Activated CD4-positive, alpha-beta memory T cell treated with anti-CD3 and anti-CD28 coated beads, Interleukin-2, amount 10 ng/mL, durations not matched to agents 7 days and 5 days (primary cell): ENCODE measurements around the gene HEATR3. TPM values are rescaled to one million over a fixed set of nuclear protein-coding genes. Genes with fewer than 3 reads are reported as not detected.
"Not testable (repeated sequence)": the region's sequence is repeated elsewhere in the genome, so short reads cannot be mapped to it uniquely, and the experiment has no call there.

Source experiments
- CTCF ChIA-PET: fragments of 350-600 bp; sonication (Branson Sonifier 250); formaldehyde crosslinking; loops from one replicate; lab custom pipeline; 2021; ENCODE audit warnings: antibody characterized with exemption, inconsistent platforms; lab: Charles Lee
- POLR2A ChIA-PET: fragments of 350-600 bp; sonication (Branson Sonifier 250); formaldehyde crosslinking; loops from one replicate; lab custom pipeline; 2021; ENCODE audit warnings: antibody characterized with exemption; lab: Charles Lee
- DNase-seq: peaks from one replicate; pipeline ENCODE4 v3.0.0-alpha.2; 2020
- H3K27ac Mint-ChIP-seq: one replicate; pipeline ENCODE4 v1.8.0; 2021; ENCODE audit warnings: mild to moderate bottlenecking, mixed read lengths
- H3K27me3 Mint-ChIP-seq: one replicate; pipeline ENCODE4 v1.8.0; 2021; ENCODE audit warnings: mixed read lengths
- H3K36me3 Mint-ChIP-seq: one replicate; pipeline ENCODE4 v1.8.0; 2021; ENCODE audit warnings: low read depth, mixed read lengths
- H3K4me1 Mint-ChIP-seq: one replicate; pipeline ENCODE4 v1.8.0; 2021; ENCODE audit warnings: mixed read lengths
- H3K4me3 Mint-ChIP-seq: one replicate; pipeline ENCODE4 v1.8.0; 2021; ENCODE audit warnings: mild to moderate bottlenecking, mixed read lengths
- H3K9me3 Mint-ChIP-seq: one replicate; pipeline ENCODE4 v1.8.0; 2021; ENCODE audit warnings: mixed read lengths
- total RNA-seq, 2 experiments: library from RNA; stranded (reverse); gene quantifications; one replicate each; pipeline ENCODE4 v1.2.3, GENCODE V29; 2021

Gene HEATR3
- total RNA-seq, 2 experiments from 2014 or later = 20.7 to 21.3 TPM

GRCh38 chr16:50121721-50122445 is 56.1 kb downstream of the HEATR3 start:
- H3K9me3 Mint-ChIP-seq = no peaks in the 10 kb centered on the region
- H3K36me3 Mint-ChIP-seq = no peaks in the 10 kb centered on the region
- no peak overlapping the region for H3K4me3 Mint-ChIP-seq
- no peaks in the 10 kb centered on the region for H3K27me3 Mint-ChIP-seq
- DNase-seq = peak; percentile 45
- peak overlapping the region; percentile 62 for H3K27ac Mint-ChIP-seq
- peaks cover 38% of the 10 kb centered on the region for H3K4me1 Mint-ChIP-seq
- ChIA-PET POLR2A (interaction anchor here (0.6 to 3.2 kb wide), 7 partner anchors 14 to 428 kb away, joined by 3 to 9 read pairs (median 4); partner anchors contain the start of gene HEATR3), CTCF (interaction anchor here (0.8 to 2.5 kb wide), 6 partner anchors 50 to 685 kb away, joined by 3 to 13 read pairs (median 4); partner anchors contain the start of gene CNEP1R1)

- no peak overlapping the region for H3K27ac Mint-ChIP-seq
- no peak for DNase-seq
- no peaks in the 10 kb centered on the region for H3K36me3 Mint-ChIP-seq
- H3K4me3 Mint-ChIP-seq = no peak overlapping the region
- no peaks in the 10 kb centered on the region for H3K27me3 Mint-ChIP-seq
- peaks cover 38% of the 10 kb centered on the region for H3K4me1 Mint-ChIP-seq
- CTCF ChIA-PET = interaction anchor here (1.1 to 1.5 kb wide), 2 partner anchors 29 to 87 kb away, joined by 3 to 4 read pairs; no protein-coding TSS in a partner anchor
- POLR2A ChIA-PET = no interaction called here
- H3K9me3 Mint-ChIP-seq = no peaks in the 10 kb centered on the region
Measured at GRCh38 chr16:50123417-50123816, 57.6 kb downstream of the HEATR3 start.

- Mint-ChIP-seq H3K4me3 (no peak overlapping the region), H3K36me3 (no peaks in the 10 kb centered on the region), H3K27ac (no peak overlapping the region), H3K27me3 (no peaks in the 10 kb centered on the region), H3K9me3 (no peaks in the 10 kb centered on the region), H3K4me1 (peaks cover 34% of the 10 kb centered on the region)
- ChIA-PET CTCF (interaction anchor here (1.5 kb wide), 1 partner anchor 86 kb away, joined by 3 read pairs; no protein-coding TSS in a partner anchor), POLR2A (no interaction called here)
- no peak for DNase-seq
Measured at GRCh38 chr16:50124769-50125168, 59.0 kb downstream of the HEATR3 start.

DNA sequence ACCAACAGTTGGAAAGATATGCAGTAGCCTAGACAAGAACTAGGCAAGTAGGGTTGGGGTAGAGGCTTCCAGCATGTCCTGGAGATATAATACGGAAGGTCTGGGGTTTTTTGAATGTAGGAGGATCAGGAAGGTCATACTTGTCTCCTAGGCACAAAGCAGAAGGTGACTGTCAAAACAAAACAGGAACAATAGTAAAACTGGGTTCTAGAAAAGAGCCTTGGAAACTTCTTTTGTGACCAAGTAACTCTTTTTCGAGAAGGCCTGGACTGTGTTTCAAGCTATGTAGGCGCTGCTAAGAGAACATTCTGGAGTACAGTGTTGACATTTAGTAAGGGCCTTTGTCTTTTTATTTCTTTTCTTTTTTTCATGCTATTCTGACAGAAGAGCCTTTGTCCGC is 60.4 kb downstream of the HEATR3 start:
- no peaks in the 10 kb centered on the region for H3K27me3 Mint-ChIP-seq
- DNase-seq = no peak
- H3K4me1 Mint-ChIP-seq = peaks cover 24% of the 10 kb centered on the region
- no peaks in the 10 kb centered on the region for H3K9me3 Mint-ChIP-seq
- no peaks in the 10 kb centered on the region for H3K36me3 Mint-ChIP-seq
- no peak overlapping the region for H3K4me3 Mint-ChIP-seq
- CTCF ChIA-PET = no interaction called here
- POLR2A ChIA-PET = no interaction called here
- no peak overlapping the region for H3K27ac Mint-ChIP-seq

- H3K4me3 Mint-ChIP-seq, H3K27me3 Mint-ChIP-seq, DNase-seq, POLR2A ChIA-PET, H3K27ac Mint-ChIP-seq, H3K4me1 Mint-ChIP-seq, H3K9me3 Mint-ChIP-seq, H3K36me3 Mint-ChIP-seq: not testable (repeated sequence)
- CTCF ChIA-PET = interaction anchor here (3.0 kb wide), 1 partner anchor 12 kb away, joined by 7 read pairs; no protein-coding TSS in a partner anchor
Measured at GRCh38 chr16:50132571-50132970, 66.8 kb downstream of the HEATR3 start.

DNA sequence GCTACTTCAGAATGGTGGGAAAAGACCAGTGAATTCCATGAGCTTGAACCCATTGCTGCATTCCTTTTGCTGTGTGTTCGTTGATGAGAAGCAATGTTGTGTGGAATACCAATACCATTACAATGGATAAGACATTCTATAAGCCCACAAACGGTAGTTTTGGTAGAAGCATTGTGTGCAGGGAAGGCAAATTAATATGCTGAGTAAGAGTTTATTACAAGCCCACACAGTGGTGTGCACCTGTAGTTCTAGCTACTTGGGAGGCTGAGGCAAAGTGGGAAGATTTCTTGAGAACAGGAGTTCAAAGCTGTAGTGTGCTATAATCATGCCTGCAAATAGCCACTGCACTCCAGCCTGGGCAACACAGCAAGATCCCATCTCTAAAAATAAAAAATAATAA is 67.4 kb downstream of the HEATR3 start:
- H3K27me3 Mint-ChIP-seq = peaks cover 8% of the 10 kb centered on the region
- H3K4me1 Mint-ChIP-seq = no peaks in the 10 kb centered on the region
- DNase-seq = no peak
- H3K9me3 Mint-ChIP-seq = no peaks in the 10 kb centered on the region
- POLR2A ChIA-PET = no interaction called here
- CTCF ChIA-PET = interaction anchor here (0.5 to 3.0 kb wide), 2 partner anchors 13 to 37 kb away, joined by 5 to 7 read pairs; no protein-coding TSS in a partner anchor
- H3K4me3 Mint-ChIP-seq = no peak overlapping the region
- no peaks in the 10 kb centered on the region for H3K36me3 Mint-ChIP-seq
- no peak overlapping the region for H3K27ac Mint-ChIP-seq

DNA sequence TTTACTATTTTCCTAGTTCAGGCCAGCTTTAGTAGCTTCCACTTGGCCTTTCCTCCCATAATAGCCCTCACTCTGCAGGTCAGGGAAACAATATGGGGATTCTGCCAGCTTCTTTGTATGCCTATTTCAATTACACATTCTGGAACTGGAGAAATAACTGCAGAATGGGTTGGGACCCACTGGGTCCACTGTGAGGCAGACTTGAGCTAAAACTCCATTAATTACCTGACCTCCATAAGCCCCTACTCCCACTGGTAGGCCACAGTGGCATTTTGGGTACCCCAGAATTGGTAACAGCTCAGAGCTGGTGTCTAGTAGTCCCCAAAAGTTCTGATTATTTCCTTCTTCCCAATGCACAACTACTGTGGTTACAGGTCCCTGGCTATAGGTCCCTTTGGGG is 70.6 kb downstream of the HEATR3 start:
- Mint-ChIP-seq H3K36me3 (no peaks in the 10 kb centered on the region), H3K27me3 (peaks cover 8% of the 10 kb centered on the region), H3K9me3 (no peaks in the 10 kb centered on the region), H3K4me3 (no peak overlapping the region), H3K27ac (no peak overlapping the region), H3K4me1 (no peaks in the 10 kb centered on the region)
- DNase-seq = no peak
- ChIA-PET POLR2A (interaction anchor here (1.3 kb wide), 1 partner anchor 15 kb away, joined by 4 read pairs; no protein-coding TSS in a partner anchor), CTCF (interaction anchor here (1.2 to 2.5 kb wide), 2 partner anchors 75 kb away, joined by 3 to 14 read pairs; no protein-coding TSS in a partner anchor)

- POLR2A ChIA-PET = no interaction called here
- CTCF ChIA-PET = interaction anchor here (0.8 to 2.5 kb wide), 2 partner anchors 71 to 74 kb away, joined by 3 to 14 read pairs; partner anchors contain the start of gene HEATR3
- no peak for DNase-seq
- Mint-ChIP-seq H3K36me3 (no peaks in the 10 kb centered on the region), H3K27me3 (peaks cover 8% of the 10 kb centered on the region), H3K27ac (no peak overlapping the region), H3K9me3 (no peaks in the 10 kb centered on the region), H3K4me3 (no peak overlapping the region), H3K4me1 (no peaks in the 10 kb centered on the region)
Measured at GRCh38 chr16:50137268-50137667, 71.5 kb downstream of the HEATR3 start.

DNA sequence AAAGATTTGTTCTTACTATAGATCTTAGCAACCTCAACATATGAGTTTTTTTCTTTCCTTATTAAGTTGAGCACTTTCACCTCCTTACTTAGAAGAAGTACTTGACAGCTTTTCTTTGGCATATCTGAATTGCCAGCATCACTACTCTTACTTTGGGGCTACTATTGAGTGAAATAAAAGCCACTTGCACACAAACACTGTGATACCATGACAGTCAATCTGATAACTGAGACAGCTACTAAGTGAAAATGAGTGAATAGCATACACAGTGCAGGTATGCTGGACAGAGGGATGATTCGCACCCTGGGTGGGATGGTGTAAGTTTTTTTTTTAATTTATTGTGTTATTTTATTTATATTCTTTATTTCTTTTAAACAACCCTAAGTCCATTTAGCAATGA is 73.8 kb downstream of the HEATR3 start:
- Mint-ChIP-seq H3K27ac (no peak overlapping the region), H3K36me3 (no peaks in the 10 kb centered on the region), H3K9me3 (no peaks in the 10 kb centered on the region), H3K4me1 (no peaks in the 10 kb centered on the region), H3K4me3 (no peak overlapping the region), H3K27me3 (no peaks in the 10 kb centered on the region)
- ChIA-PET POLR2A (no interaction called here), CTCF (no interaction called here)
- DNase-seq = no peak

- no peak for DNase-seq
Measured at GRCh38 chr16:50144211-50144610, 78.4 kb downstream of the HEATR3 start.

GRCh38 chr16:50146479-50147435 is 81.0 kb downstream of the HEATR3 start:
- no peak for DNase-seq
- Mint-ChIP-seq H3K4me3 (no peak overlapping the region), H3K27ac (no peak overlapping the region), H3K4me1 (peaks cover 2% of the 10 kb centered on the region), H3K27me3 (no peaks in the 10 kb centered on the region), H3K36me3 (no peaks in the 10 kb centered on the region), H3K9me3 (no peaks in the 10 kb centered on the region)
- ChIA-PET CTCF (interaction anchor here (1.4 kb wide), 1 partner anchor 121 kb away, joined by 4 read pairs; the partner anchor contains the start of gene CNEP1R1), POLR2A (interaction anchor here (1.3 kb wide), 1 partner anchor 25 kb away, joined by 3 read pairs; no protein-coding TSS in a partner anchor)

More at GRCh38 chr16:50144211-50144610, 78.4 kb downstream of the HEATR3 start:
- H3K27ac Mint-ChIP-seq = no peak overlapping the region
- CTCF ChIA-PET = no interaction called here
- POLR2A ChIA-PET = no interaction called here
- H3K36me3 Mint-ChIP-seq = no peaks in the 10 kb centered on the region
- no peaks in the 10 kb centered on the region for H3K27me3 Mint-ChIP-seq
- H3K4me3 Mint-ChIP-seq = no peak overlapping the region
- no peaks in the 10 kb centered on the region for H3K4me1 Mint-ChIP-seq
- H3K9me3 Mint-ChIP-seq = no peaks in the 10 kb centered on the region

- H3K27me3 Mint-ChIP-seq = no peaks in the 10 kb centered on the region
- ChIA-PET CTCF (interaction anchor here (0.7 to 2.0 kb wide), 8 partner anchors 28 to 225 kb away, joined by 3 to 15 read pairs (median 4); partner anchors contain the start of genes CNEP1R1 and HEATR3), POLR2A (interaction anchor here (0.7 to 2.7 kb wide), 9 partner anchors 16 to 530 kb away, joined by 3 to 13 read pairs (median 5); partner anchors contain the start of genes CNEP1R1 and SNX20)
- no peak overlapping the region for H3K4me3 Mint-ChIP-seq
- peaks cover 23% of the 10 kb centered on the region for H3K4me1 Mint-ChIP-seq
- no peaks in the 10 kb centered on the region for H3K9me3 Mint-ChIP-seq
- no peak for DNase-seq
- H3K36me3 Mint-ChIP-seq = peaks cover 12% of the 10 kb centered on the region
- no peak overlapping the region for H3K27ac Mint-ChIP-seq
Measured at GRCh38 chr16:50151322-50151721, 85.6 kb downstream of the HEATR3 start.
